DND-41 (cell line): ENCODE results near the gene CEP164.
"Not testable (repeated sequence)": the region's sequence is repeated elsewhere in the genome, so short reads cannot be mapped to it uniquely, and the experiment has no call there.

Experiments
- EZH2 ChIP-seq: IDR thresholded peaks from 3 replicates; pipeline ENCODE4 v1.6.1; 2012; ENCODE audit warnings: borderline replicate concordance, low read depth, mild to moderate bottlenecking, moderate library complexity, low read length, inconsistent platforms; ENCODE audit not compliant: severe bottlenecking
- TF ChIP-seq, protein P1 (sequence below): IDR thresholded peaks from 2 replicates; pipeline ENCODE4 v1.5.1; 2012; ENCODE audit warnings: borderline replicate concordance, low read length, moderate library complexity, mild to moderate bottlenecking; ENCODE audit not compliant: poor library complexity, severe bottlenecking; ENCODE audit errors: extremely low read depth

DNA sequence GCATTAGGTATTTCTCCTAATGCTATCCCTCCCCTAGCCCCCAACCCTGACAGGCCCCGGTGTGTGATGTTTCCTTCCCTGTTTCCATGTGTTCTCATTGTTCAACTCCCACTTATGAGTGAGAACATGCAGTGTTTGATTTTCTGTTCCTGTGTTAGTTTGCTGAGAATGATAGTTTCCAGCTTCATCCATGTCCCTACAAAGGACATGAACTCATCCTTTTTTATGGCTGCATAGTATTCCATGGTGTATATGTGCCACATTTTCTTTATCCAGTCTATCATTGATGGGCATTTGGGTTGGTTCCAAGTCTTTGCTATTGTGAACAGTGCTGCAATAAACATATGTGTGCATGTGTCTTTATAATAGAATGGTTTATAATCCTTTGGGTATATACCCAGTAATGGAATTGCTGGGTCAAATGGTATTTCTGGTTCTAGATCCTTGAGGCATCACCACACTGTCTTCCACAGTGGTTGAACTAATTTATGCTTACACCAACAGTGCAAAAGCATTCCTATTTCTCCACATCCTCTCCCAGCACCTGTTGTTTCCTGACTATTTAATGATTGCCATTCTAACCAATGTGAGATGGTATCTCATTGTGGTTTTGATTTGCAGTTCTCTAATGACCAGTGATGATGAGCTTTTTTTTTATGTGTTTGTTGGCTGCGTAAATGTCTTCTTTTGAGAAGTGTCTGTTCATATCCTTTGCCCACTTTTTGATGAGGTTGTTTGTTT lies 71.6 kb downstream of the CEP164 start:
- TF ChIP-seq EZH2: not testable (repeated sequence)
- TF ChIP-seq, protein P1, sequence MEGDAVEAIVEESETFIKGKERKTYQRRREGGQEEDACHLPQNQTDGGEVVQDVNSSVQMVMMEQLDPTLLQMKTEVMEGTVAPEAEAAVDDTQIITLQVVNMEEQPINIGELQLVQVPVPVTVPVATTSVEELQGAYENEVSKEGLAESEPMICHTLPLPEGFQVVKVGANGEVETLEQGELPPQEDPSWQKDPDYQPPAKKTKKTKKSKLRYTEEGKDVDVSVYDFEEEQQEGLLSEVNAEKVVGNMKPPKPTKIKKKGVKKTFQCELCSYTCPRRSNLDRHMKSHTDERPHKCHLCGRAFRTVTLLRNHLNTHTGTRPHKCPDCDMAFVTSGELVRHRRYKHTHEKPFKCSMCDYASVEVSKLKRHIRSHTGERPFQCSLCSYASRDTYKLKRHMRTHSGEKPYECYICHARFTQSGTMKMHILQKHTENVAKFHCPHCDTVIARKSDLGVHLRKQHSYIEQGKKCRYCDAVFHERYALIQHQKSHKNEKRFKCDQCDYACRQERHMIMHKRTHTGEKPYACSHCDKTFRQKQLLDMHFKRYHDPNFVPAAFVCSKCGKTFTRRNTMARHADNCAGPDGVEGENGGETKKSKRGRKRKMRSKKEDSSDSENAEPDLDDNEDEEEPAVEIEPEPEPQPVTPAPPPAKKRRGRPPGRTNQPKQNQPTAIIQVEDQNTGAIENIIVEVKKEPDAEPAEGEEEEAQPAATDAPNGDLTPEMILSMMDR: not testable (repeated sequence)
